NCI-H1930 (cell line): Measurements from ENCODE around the gene EMP3.

ENCODE experiments used
- DNase-seq, 2 experiments: peaks; one replicate each; lab custom pipeline; 2025; lab: John Stamatoyannopoulos, UW

The EMP3 gene

DNA sequence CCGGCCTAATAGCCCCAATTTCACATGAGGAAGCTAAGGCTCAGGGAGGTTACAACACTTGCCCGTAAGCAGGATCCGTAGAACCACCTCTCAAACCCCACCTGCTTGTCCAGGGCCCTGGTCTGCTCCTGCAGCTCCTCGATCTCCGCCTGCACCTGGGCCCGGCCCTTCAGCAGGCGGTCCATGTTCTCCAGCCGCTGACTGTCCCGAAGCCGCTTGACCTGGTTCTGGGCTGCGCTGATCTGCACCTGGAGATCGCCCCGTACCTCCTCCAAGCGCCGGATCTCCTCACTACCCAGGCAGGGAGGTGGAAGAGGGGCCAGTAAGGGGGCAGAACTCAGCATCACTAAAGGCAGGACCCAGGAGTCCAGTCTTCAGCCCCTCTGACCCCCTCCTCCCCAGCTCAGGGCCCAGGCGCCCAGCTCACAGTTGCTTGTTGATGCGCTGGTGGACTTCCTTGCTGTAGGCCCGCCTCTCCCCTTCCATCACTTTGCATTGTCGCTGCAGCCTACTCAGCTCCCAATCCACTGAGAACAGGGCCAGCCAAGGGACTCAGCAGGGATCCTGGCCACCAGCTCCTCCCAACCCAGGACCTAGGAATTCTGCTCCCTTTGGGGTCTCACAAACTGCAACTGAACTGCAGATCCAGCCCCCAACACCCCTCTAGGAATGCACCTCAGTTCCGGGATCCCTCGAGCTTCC lies 6.9 kb upstream of the EMP3 start:
- DNase-seq = no peak

DNA sequence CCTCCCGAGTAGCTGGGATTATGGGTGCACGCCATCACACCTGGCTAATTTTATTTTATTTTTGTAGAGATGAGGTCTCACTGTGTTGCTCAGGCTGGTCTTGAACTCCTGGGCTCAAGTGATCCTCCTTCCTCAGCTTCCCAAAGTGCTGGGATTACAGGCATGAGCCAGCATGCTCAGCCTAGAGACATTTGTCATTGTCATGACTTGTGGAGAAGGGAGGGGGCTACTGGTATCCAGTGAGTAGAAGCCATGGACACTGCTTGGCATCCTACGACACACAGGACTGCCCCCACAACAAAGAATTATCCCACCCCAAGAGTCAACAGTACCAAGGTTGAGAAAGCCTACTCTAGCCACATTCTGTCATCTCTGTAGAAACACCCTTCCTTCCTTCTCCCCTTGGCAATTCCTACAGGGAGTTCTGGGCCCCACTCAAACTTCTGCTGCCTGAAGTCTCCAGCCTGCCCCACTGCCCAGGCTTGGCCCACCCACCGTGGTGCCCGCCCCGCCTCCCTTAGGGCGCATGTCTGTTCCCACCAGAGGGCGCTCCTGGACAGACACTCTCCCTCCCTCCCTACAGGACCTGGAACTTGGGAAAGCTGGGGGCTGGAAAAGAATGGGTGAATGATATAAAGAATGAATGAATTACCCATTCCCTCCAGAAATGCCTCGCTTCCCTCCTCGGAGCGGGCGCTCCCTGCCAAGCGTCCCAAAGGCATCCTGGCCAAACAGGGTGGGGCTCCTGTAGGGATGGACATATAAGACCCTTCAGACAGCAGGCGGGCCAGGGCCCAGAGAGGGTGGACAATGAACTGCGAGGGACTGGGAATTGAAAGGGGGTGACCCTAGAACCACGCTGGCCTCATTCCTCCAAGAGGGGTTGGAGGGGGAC lies 5.5 kb upstream of the EMP3 start:
- peak; percentile 69 to 76 for DNase-seq

GRCh38 chr19:48321372-48321621 lies 4.1 kb upstream of the EMP3 start:
- peak; percentile 89 to 90 for DNase-seq

DNA sequence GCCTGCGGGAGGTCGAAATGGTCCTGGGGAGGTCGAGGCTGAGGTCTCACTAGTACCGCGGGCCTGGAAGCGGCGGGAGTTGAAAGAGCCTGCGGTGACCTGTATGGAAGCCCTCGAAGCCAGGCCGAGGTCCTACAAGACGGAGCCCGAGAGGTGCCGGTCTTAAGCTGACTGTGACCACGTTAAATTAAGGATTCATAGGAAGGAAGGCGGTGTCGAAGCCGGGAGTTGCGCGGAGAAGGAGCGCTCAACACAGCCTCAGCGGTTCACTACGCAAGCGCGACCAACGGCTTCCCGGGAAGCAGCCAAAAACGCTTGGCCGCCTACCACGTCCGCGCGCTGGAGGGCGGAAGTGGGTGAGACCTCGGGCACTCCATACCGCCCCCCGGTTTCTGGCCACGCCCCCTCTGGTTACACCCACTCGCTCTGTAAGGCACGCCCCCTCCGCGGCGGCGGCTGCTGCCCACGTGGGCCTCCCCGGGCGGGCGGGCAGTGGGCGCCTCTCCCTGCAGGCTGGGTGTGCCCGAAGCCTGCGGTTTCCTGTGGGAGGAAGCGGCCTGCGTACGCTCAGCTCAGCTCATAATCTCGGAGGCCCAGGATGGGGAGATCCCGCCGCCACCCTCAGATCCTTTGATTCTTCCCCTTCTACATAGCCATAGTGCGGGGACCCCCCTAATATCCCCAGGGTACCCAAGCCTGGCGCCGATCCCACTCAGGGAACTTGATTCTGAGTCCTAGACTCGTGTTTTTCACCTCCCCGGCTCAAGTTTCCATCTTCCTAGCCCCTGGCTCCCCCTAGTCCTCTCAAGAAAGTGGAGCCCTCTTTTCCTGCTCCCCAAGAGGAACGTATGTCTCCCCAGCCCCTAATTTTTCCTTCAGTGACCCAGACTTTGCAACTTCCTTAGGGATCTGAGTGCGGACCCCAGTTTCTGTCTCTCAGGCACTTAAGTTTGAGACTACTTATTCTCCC lies 3.4 kb upstream of the EMP3 start:
- DNase-seq = peak; percentile 94 to 97

DNA sequence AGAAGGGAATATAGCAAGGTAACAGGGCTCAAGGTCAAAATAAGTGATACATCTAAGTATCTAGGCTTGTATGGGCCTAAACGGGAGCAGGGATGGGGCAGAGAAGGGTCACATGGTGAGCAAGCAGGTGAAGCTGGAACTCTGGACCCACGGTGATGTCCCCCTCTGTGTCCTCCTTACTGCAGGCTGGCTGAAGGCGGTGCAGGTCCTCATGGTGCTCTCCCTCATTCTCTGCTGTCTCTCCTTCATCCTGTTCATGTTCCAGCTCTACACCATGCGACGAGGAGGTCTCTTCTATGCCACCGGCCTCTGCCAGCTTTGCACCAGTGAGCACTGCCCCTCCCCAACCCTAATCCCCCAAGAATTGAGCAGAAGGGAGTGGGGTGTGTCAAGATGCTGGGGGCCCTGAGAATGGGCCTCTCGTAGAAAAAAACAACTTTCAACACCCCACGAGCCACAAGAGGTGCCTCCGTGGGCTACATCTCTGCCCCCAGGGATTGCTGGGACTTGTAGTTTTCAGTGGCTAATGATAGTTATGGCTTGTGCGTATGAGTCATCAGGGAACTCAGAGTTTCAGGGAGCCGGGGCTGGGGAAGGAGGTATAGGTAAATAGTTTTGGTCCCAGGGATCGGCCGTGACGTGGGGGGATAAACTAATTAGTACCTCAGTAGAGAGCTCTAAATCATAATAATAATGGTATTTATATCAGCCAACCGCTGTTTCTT lies 4.0 kb downstream of the EMP3 start:
- no peak for DNase-seq

GRCh38 chr19:48330012-48330681 lies 4.8 kb downstream of the EMP3 start:
- DNase-seq = peak; percentile 96 to 99

DNA sequence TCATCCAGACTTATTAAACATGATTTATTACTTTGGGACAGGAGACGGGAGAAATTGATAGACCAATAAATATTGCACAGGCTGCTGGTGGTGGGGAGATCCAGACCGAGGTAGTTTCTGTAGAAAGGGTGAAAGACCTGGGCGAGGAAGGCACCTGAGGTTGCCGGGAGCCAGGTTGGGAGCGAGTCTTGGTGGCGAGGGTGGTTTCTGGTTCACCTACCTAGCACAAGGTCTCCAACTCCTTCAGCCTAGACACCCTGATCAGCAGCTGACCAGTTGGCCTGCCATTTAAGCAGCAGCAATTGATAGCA lies 7.0 kb downstream of the EMP3 start:
- DNase-seq = no peak

DNA sequence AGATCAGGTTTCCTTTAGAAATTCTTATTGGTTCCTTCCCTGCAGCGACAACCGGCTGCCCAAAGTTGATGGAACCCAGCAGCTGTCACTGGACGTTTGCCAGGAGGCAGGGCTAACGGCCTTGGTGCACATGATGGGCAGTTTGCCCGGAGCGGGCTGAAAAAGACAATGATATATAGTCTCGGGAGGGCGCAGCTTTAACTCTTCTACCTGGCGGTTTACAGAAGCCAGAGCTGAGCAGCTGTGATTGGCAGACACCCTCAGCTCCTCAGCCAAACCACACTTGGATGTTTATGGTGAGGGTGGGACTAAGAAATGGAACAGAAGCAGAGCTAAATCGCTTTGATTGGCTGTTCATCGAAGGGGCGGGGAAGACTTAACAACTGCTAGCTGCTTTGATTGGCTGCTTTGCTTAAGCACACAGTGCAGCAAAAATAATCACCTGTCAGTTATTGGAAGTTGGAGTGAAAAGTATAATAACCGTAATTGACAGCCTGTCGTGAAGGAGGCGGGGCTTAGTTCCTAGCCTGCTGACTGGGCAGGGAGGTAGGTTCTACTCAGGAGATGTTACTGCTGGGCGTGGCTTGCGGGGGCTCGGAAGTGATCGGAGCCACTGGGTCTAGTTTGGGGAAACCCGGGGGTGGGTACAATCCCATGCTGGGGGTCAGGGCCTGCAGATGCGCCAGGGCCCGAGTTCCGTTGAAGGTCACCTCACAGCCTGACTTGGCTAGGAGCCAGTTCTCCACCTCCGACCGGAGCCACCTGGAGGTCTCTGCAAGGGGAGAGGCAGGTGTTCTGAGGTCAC lies 7.5 kb downstream of the EMP3 start:
- DNase-seq = peak; percentile 96 to 97

DNA sequence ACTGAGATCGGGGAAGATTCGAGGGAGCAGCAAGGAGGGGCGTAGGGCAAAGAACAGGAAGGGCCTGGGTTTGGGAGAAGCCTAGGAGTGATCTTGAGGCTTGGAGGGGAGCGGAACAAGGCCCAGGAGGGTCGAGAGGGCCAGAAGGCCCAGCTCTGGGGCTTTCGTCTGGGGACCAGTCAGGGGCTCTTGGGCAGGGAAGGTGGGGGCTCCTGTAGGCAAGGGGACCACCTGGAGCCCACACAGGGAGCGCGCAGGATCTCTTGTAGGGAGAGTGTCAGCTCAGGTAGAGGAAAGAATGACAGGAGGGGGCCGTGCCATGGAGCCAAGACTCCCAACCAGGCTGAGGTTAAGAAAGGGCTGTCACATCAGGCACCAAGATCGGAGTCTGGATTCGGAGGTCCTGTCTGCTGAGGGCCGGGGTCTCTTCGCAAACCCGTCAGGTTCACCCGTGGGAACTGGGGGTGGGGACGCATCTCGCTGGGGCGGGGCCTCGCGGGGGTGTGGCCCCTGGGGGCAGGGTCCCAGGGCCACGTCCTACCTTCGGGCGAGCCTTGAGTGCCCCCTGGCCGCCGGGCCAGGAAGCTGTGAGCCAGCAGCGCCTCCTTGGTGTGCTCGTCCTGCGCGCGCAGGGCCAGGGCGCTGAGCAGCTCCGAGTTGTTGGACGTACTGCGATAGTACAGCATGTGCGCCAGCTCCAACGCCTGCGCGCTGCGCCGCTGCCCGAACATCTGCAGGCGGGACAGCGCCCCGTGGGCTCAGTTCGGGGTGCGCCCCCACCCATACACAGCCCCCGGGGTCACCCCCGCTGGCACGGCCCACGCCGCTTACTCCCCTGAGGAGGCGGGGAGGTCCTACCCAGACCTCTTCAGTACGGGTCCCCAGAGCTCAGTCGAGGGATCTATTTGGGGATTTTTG lies 8.4 kb downstream of the EMP3 start:
- DNase-seq = peak; percentile 90 to 95

DNA sequence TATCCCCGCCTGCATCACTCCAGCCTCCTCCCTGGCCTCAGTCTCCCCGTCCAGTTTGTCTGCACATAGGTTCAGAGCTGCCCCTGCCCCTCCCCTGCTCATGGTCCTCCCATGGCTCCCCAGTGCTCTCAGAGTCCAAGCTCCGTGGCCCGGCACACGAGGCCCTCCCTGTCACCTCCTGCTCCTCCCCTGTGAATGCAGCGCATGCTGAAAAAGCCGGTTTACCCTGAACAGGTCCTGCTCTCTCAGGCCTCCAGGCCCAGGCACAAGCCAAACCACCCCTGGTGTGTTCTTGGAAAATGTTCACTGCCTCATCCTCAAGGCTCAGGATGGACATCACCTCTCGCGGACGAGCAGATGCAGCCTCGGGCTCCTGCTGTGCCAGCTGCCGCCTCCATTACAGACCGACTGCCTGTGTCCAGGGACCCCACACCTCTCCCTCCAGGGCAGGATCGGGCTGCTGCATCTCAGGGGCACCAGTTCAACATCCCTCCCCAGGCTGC lies 13.0 kb downstream of the EMP3 start:
- DNase-seq = no peak

DNA sequence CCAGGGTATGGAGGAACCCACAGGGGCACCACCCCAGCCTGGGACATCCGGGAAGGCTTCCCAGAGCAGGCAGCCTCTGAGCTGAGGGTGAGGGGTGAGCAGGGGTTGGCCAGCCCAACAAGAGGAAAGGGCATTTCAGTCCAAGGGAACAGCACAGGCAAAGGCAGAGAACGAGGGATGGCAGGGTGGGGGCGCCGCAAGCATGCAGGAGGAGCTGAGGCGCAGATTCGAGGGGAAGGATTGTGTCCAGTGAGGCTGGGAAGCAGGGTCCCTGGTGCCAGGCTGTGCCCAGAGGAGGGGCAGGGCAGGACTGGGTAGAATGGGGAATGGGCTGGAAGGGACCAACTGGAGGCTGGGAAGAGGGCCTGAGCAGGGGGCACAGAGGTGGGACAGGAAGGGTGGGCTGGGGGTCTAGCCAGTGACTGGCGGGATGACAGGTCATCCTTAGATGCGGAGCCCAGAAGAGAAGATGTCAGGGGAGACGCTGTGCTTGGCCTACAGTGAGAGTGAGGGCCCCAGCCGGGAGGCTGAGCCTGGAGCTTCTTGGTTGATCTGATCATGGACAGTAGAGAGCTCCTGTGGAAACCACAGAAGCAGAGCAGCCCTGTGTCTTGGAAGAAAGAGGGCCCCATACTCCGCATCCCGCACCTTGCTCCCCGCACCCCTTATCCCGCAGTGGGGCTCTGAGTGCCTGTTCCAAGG lies 13.6 kb downstream of the EMP3 start:
- DNase-seq = no peak

- no peak for DNase-seq
These were observed 15.6 kb downstream of the EMP3 start for GRCh38 chr19:48340995-48341394.

- no peak for DNase-seq
These were observed 16.4 kb downstream of the EMP3 start for GRCh38 chr19:48341515-48342413.

- no peak for DNase-seq
These were observed 17.0 kb downstream of the EMP3 start for GRCh38 chr19:48342414-48342738.

DNA sequence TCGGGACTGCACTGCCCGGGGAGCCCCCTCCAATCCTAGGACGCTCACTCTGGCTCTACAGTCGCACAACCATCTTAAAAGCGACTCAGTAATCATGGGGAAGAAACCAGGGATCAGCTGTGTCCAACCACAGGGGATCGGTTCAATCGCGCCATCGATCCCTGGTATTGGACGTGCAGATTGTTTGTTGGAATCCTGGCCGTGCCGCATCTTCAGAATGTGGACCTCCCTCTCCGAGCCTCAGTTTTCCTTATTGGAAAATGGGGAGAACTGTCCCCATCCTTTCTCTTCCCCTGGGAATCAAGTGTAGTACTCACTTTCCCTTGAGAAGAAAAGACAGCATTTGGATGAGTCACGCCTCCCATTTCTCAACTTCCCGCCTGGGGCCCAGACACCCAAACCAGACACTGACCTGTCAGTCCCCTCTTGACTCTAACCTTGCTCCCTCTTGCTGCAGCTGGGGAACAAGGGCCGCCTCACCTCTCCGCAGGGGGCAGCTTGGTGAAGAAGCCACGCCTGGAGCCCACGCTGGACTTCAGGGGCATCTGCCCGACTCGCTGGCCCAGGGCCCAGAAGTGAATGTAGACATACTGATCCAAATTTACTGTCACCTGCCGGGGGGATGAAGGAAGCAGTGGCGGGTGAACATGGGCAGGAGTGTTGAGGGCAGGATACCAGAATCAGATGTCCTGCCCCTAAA lies 17.6 kb downstream of the EMP3 start:
- DNase-seq = no peak

DNA sequence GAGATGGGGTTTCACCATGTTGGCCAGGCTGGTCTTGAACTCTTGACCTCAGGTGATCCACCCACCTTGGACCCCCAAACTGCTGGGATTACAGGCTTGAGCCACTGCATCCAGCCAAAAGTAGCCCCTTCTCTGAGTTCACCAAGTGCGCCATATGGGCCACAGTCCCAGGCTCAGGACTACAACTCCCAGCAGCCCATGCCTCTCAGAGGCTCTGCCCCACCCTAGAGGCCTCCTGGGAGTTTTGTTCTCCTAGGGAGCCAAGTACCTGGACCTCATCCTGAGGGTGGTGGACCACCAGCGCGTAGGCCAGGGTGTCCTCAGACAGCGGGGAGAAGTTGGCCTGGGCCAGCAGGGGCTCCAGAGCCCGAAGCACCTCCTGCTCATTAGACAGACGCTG lies 19.5 kb downstream of the EMP3 start:
- DNase-seq = no peak

DNA sequence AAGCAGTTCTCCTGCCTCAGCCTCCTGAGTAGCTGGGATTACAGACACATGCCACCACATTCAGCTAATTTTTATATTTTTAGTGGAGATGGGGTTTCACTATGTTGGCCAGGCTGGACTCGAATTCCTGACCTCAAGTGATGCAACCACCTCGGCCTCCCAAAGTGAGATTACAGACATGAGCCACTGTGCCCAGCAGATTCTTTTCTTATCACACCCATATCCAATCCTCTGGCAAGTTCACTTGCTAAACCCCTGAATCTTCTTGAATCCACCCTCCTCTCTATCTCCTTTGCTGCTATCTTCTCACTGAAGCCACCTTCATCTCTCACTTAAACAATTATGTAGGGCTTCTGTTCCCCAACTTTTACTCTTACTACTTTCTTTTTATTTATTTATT lies 20.8 kb downstream of the EMP3 start:
- no peak for DNase-seq
